ENCODE data around the gene IMMP2L.

IMMP2L gene

GRCh38 chr7:111525100-111525499, 37.2 kb downstream of the IMMP2L start:
- Histone ChIP-seq H3K79me2 (ENCODE audit: insufficient read depth, low read length) (no peaks in the 10 kb centered on the region), H2AFZ (ENCODE audit: low read depth, low read length) (no peak overlapping the region), H4K20me1 (ENCODE audit: insufficient read depth, low read length) (no peaks in the 10 kb centered on the region), H3K27me3 (ENCODE audit: insufficient read depth, low read length, poor library complexity) (no peaks in the 10 kb centered on the region), H3K9ac (ENCODE audit: low read depth, low read length) (no peak overlapping the region), H3K36me3 (ENCODE audit: insufficient read depth, low read length) (peaks cover 4% of the 10 kb centered on the region; the same call in 1 of the 2 replicates), H3K4me2 (ENCODE audit: insufficient read depth, low read length) (no peak overlapping the region), H3K4me1 (ENCODE audit: insufficient read depth, low read length) (peaks cover 22% of the 10 kb centered on the region), H3K9me3 (ENCODE audit: insufficient read depth, low read length, severe bottlenecking) (peaks cover 5% of the 10 kb centered on the region), H3K4me3 (ENCODE audit: low read depth in 1 of 2, low read length in 2 of 2) (no peak overlapping the region), H3K27ac (ENCODE audit: low read length) (no peak overlapping the region)
- ATAC-seq (ENCODE audit: insufficient read depth, low read depth) (no peak), DNase-seq (no peak)
- TF ChIP-seq EZH2 (IDR thresholded peaks at IDR 0.05; ENCODE audit: borderline replicate concordance, low read depth, low read length, severe bottlenecking) (no peak), CTCF (IDR thresholded peaks at IDR 0.05; ENCODE audit: borderline replicate concordance, extremely low read depth, low read length, poor library complexity, severe bottlenecking) (no peak)

DNA sequence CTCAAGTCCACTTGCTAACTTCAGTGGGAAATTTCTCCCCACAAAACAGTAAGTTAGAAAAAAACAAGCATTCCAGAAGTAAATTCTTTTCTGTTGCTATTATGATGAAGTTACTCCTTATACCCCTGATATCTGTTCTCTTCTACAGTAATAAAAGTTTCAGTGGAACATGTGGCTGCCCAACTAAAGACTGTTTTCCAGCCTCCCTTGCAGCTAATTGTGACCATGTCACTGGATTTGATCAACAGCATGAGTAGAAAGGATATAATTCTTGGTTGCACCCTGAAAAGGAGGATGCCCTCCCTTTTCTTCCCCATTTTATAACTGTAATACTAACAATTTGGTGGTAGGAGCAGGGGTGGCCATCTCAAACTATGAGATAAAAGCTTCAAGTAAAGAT, 40.6 kb downstream of the IMMP2L start:
- Histone ChIP-seq H3K9me3 (ENCODE audit: insufficient read depth, low read length, severe bottlenecking) (peaks cover 5% of the 10 kb centered on the region), H3K4me3 (ENCODE audit: low read depth in 1 of 2, low read length in 2 of 2) (no peak overlapping the region), H3K9ac (ENCODE audit: low read depth, low read length) (no peak overlapping the region), H3K27ac (ENCODE audit: low read length) (no peak overlapping the region), H3K27me3 (ENCODE audit: insufficient read depth, low read length, poor library complexity) (no peaks in the 10 kb centered on the region), H3K79me2 (ENCODE audit: insufficient read depth, low read length) (no peaks in the 10 kb centered on the region), H4K20me1 (ENCODE audit: insufficient read depth, low read length) (no peaks in the 10 kb centered on the region), H3K36me3 (ENCODE audit: insufficient read depth, low read length) (peaks cover 4% of the 10 kb centered on the region; the same call in 1 of the 2 replicates), H2AFZ (ENCODE audit: low read depth, low read length) (no peak overlapping the region), H3K4me1 (ENCODE audit: insufficient read depth, low read length) (no peaks in the 10 kb centered on the region), H3K4me2 (ENCODE audit: insufficient read depth, low read length) (no peak overlapping the region)
- no peak for DNase-seq
- TF ChIP-seq CTCF (IDR thresholded peaks at IDR 0.05; ENCODE audit: borderline replicate concordance, extremely low read depth, low read length, poor library complexity, severe bottlenecking) (no peak), EZH2 (IDR thresholded peaks at IDR 0.05; ENCODE audit: borderline replicate concordance, low read depth, low read length, severe bottlenecking) (no peak)
- no peak for ATAC-seq (ENCODE audit: insufficient read depth, low read depth)

- DNase-seq: no peak
- Histone ChIP-seq H3K79me2 (ENCODE audit: insufficient read depth, low read length) (no peaks in the 10 kb centered on the region), H3K4me3 (ENCODE audit: low read depth in 1 of 2, low read length in 2 of 2) (no peak overlapping the region), H3K4me2 (ENCODE audit: insufficient read depth, low read length) (no peak overlapping the region), H3K27ac (ENCODE audit: low read length) (no peak overlapping the region), H3K36me3 (ENCODE audit: insufficient read depth, low read length) (peaks cover 4% of the 10 kb centered on the region; the same call in 1 of the 2 replicates), H4K20me1 (ENCODE audit: insufficient read depth, low read length) (no peaks in the 10 kb centered on the region), H3K9me3 (ENCODE audit: insufficient read depth, low read length, severe bottlenecking) (peaks cover 5% of the 10 kb centered on the region), H3K4me1 (ENCODE audit: insufficient read depth, low read length) (no peaks in the 10 kb centered on the region), H3K9ac (ENCODE audit: low read depth, low read length) (no peak overlapping the region), H3K27me3 (ENCODE audit: insufficient read depth, low read length, poor library complexity) (no peaks in the 10 kb centered on the region), H2AFZ (ENCODE audit: low read depth, low read length) (no peak overlapping the region)
- TF ChIP-seq CTCF (IDR thresholded peaks at IDR 0.05; ENCODE audit: borderline replicate concordance, extremely low read depth, low read length, poor library complexity, severe bottlenecking) (no peak), EZH2 (IDR thresholded peaks at IDR 0.05; ENCODE audit: borderline replicate concordance, low read depth, low read length, severe bottlenecking) (no peak)
- ATAC-seq (ENCODE audit: insufficient read depth, low read depth): no peak
Measured at GRCh38 chr7:111518264-111518663, 44.0 kb downstream of the IMMP2L start.

DNA sequence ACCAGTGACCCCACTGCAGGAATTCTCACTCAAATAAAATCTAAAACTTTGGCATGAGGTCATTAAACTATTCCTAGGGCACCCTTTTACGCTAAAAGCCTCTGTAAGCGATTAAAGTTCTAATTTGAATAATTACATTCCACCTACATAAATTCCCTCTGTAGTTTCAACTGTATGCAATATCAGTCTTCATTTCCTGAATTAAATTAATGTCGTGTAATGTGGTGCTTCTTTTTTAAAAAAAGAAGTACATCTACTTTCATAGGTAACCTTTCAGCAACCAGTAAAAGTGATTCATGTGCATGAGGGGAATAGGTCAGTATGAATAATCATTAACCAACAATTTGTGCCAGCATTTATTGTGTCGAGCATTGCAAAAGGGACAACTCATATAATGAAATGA, 44.7 kb downstream of the IMMP2L start:
- H3K4me3 ChIP-seq (ENCODE audit: low read depth in 1 of 2, low read length in 2 of 2): no peak overlapping the region
- TF ChIP-seq CTCF (IDR thresholded peaks at IDR 0.05; ENCODE audit: borderline replicate concordance, extremely low read depth, low read length, poor library complexity, severe bottlenecking) (no peak), EZH2 (IDR thresholded peaks at IDR 0.05; ENCODE audit: borderline replicate concordance, low read depth, low read length, severe bottlenecking) (no peak)
- H2AFZ ChIP-seq (ENCODE audit: low read depth, low read length): no peak overlapping the region
- DNase-seq: no peak
- H3K27me3 ChIP-seq (ENCODE audit: insufficient read depth, low read length, poor library complexity): no peaks in the 10 kb centered on the region
- no peak overlapping the region for H3K4me2 ChIP-seq (ENCODE audit: insufficient read depth, low read length)
- no peaks in the 10 kb centered on the region for H4K20me1 ChIP-seq (ENCODE audit: insufficient read depth, low read length)
- H3K79me2 ChIP-seq (ENCODE audit: insufficient read depth, low read length): no peaks in the 10 kb centered on the region
- ATAC-seq (ENCODE audit: insufficient read depth, low read depth): no peak
- no peak overlapping the region for H3K9ac ChIP-seq (ENCODE audit: low read depth, low read length)
- no peak overlapping the region for H3K27ac ChIP-seq (ENCODE audit: low read length)
- peaks cover 5% of the 10 kb centered on the region for H3K9me3 ChIP-seq (ENCODE audit: insufficient read depth, low read length, severe bottlenecking)
- H3K4me1 ChIP-seq (ENCODE audit: insufficient read depth, low read length): no peaks in the 10 kb centered on the region
- H3K36me3 ChIP-seq (ENCODE audit: insufficient read depth, low read length): peaks cover 4% of the 10 kb centered on the region; the same call in 1 of the 2 replicates
